Mesenchymal stem cell (in vitro differentiated cells and primary cell): Measurements from ENCODE around the gene SEC22B.
"Not testable (repeated sequence)": the region's sequence is repeated elsewhere in the genome, so short reads cannot be mapped to it uniquely, and the experiment has no call there.

Experiments used
- DNase-seq: peaks from one replicate; pipeline ENCODE4 v3.0.0-alpha.2; 2013
- H2AFZ ChIP-seq: one replicate; pipeline ENCODE4 v1.6.1; 2013; ENCODE audit warnings: low read depth, mild to moderate bottlenecking, control low read depth, inconsistent platforms, low read length, moderate library complexity
- H2AK5ac ChIP-seq: 2 replicates; pipeline ENCODE4 v1.6.1; 2013; ENCODE audit warnings: low read length, moderate library complexity, mild to moderate bottlenecking, inconsistent platforms; ENCODE audit not compliant: severe bottlenecking
- H2BK120ac ChIP-seq: one replicate; pipeline ENCODE4 v1.6.1; 2013; ENCODE audit warnings: low read depth, mild to moderate bottlenecking, inconsistent platforms, low read length, moderate library complexity
- H2BK12ac ChIP-seq, 2 experiments: one replicate each; pipeline ENCODE4 v1.6.1; 2013; ENCODE audit warnings: inconsistent platforms in 2 of 2, low read length in 2 of 2, mild to moderate bottlenecking in 2 of 2, moderate library complexity in 2 of 2, control low read depth in 1 of 2
- H2BK15ac ChIP-seq: one replicate; pipeline ENCODE4 v1.6.1; 2013; ENCODE audit warnings: mild to moderate bottlenecking, low read depth, inconsistent platforms; ENCODE audit not compliant: poor library complexity, severe bottlenecking
- H2BK5ac ChIP-seq: 2 replicates; pipeline ENCODE4 v1.6.1; 2013; ENCODE audit warnings: low read depth, mild to moderate bottlenecking, low read length, control low read depth, inconsistent platforms; ENCODE audit not compliant: poor library complexity, severe bottlenecking
- H3K14ac ChIP-seq, 2 experiments: one replicate each; pipeline ENCODE4 v1.6.1; 2013; ENCODE audit warnings: inconsistent platforms in 2 of 2, low read length in 2 of 2, control low read depth in 1 of 2, mild to moderate bottlenecking in 1 of 2, moderate library complexity in 1 of 2
- H3K18ac ChIP-seq, 2 experiments: one replicate each; pipeline ENCODE4 v1.6.1; 2013; ENCODE audit warnings: inconsistent platforms in 2 of 2, low read length in 2 of 2, control low read depth in 1 of 2, low read depth in 1 of 2, mild to moderate bottlenecking in 1 of 2
- H3K23ac ChIP-seq, 2 experiments: one replicate each; pipeline ENCODE4 v1.6.1; 2013; ENCODE audit warnings: inconsistent platforms in 2 of 2, low read length in 2 of 2, mild to moderate bottlenecking in 2 of 2, moderate library complexity in 2 of 2, control low read depth in 1 of 2
- H3K27ac ChIP-seq: 2 replicates; pipeline ENCODE4 v1.5.1; 2013; ENCODE audit warnings: mild to moderate bottlenecking, moderate library complexity, low read length, control low read depth, inconsistent platforms; ENCODE audit not compliant: poor library complexity, severe bottlenecking
- H3K27me3 ChIP-seq, 2 experiments: 2 replicates each; pipeline versions ENCODE4 v1.6.1 to v1.7.0; 2013; ENCODE audit warnings: low read length in 2 of 2, mild to moderate bottlenecking in 2 of 2, moderate library complexity in 2 of 2, control low read depth in 1 of 2, inconsistent platforms in 1 of 2; ENCODE audit not compliant: control insufficient read depth in 1 of 2, insufficient read depth in 1 of 2
- H3K36me3 ChIP-seq, 2 experiments: 2 replicates each; pipeline versions ENCODE4 v1.6.1 to v1.7.0; 2013; ENCODE audit warnings: low read length in 2 of 2, control low read depth in 1 of 2, inconsistent platforms in 1 of 2, low read depth in 1 of 2, mild to moderate bottlenecking in 1 of 2; ENCODE audit not compliant: insufficient read depth in 2 of 2, control insufficient read depth in 1 of 2
- H3K4ac ChIP-seq, 2 experiments: one replicate each; pipeline ENCODE4 v1.6.1; 2013; ENCODE audit warnings: inconsistent platforms in 2 of 2, low read length in 2 of 2, mild to moderate bottlenecking in 2 of 2, moderate library complexity in 2 of 2, control low read depth in 1 of 2, low read depth in 1 of 2
- H3K4me1 ChIP-seq: 2 replicates; pipeline ENCODE4 v1.6.1; 2013; ENCODE audit warnings: low read depth, low read length, control low read depth; ENCODE audit not compliant: control insufficient read depth, insufficient read depth
- H3K4me2 ChIP-seq: 2 replicates; pipeline ENCODE4 v1.6.1; 2013; ENCODE audit warnings: low read length, mild to moderate bottlenecking, inconsistent platforms; ENCODE audit not compliant: poor library complexity, severe bottlenecking
- H3K4me3 ChIP-seq, 2 experiments: 2 replicates each; pipeline versions ENCODE4 v1.5.1 to v1.7.0; 2013; ENCODE audit warnings: low read length in 2 of 2, mild to moderate bottlenecking in 2 of 2, control low read depth in 1 of 2, low read depth in 1 of 2; ENCODE audit not compliant: insufficient read depth in 1 of 2
- H3K79me1 ChIP-seq: replicated peaks from 2 replicates; pipeline ENCODE4 v1.6.1; 2013; ENCODE audit warnings: mild to moderate bottlenecking, control low read depth, low read length, inconsistent platforms; ENCODE audit not compliant: poor library complexity, severe bottlenecking
- H3K9ac ChIP-seq: 2 replicates; pipeline ENCODE4 v1.7.0; 2013; ENCODE audit warnings: mild to moderate bottlenecking, low read length, moderate library complexity
- H3K9me3 ChIP-seq: 2 replicates; pipeline ENCODE4 v1.7.0; 2013; ENCODE audit warnings: mild to moderate bottlenecking, low read length; ENCODE audit not compliant: control insufficient read depth
- H4K8ac ChIP-seq: one replicate; pipeline ENCODE4 v1.6.1; 2013; ENCODE audit warnings: inconsistent platforms, mild to moderate bottlenecking, low read length, moderate library complexity
- H4K91ac ChIP-seq: one replicate; pipeline ENCODE4 v1.6.1; 2013; ENCODE audit warnings: mild to moderate bottlenecking, low read length, inconsistent platforms
- WGBS: methylation state at CpG from one replicate; pipeline ENCODE4 v1.1.7; 2013; ENCODE audit warnings: mixed read lengths; 5-methylcytosine and 5-hydroxymethylcytosine counted together

Gene SEC22B

GRCh38 chr1:120109180-120109579 is 67.1 kb downstream of the SEC22B start:
- not testable (repeated sequence) for H3K4me2 ChIP-seq, H3K4me3 ChIP-seq, H3K23ac ChIP-seq, H3K4ac ChIP-seq, H3K27ac ChIP-seq, H4K91ac ChIP-seq, H3K18ac ChIP-seq, H2BK5ac ChIP-seq, H2BK15ac ChIP-seq, H3K36me3 ChIP-seq, H3K9ac ChIP-seq, H3K27me3 ChIP-seq, H3K9me3 ChIP-seq, H2AK5ac ChIP-seq, DNase-seq, H2BK12ac ChIP-seq, H2BK120ac ChIP-seq, H3K4me1 ChIP-seq, H3K14ac ChIP-seq, H4K8ac ChIP-seq, H3K79me1 ChIP-seq, H2AFZ ChIP-seq
- WGBS, result 100% methylated on average over 3 of the region's 10 CpGs

GRCh38 chr1:120105288-120105687 is 71.0 kb downstream of the SEC22B start:
- not testable (repeated sequence) for H3K4me2 ChIP-seq
- 88% methylated on average over 1 of the region's 2 CpGs for WGBS

DNA sequence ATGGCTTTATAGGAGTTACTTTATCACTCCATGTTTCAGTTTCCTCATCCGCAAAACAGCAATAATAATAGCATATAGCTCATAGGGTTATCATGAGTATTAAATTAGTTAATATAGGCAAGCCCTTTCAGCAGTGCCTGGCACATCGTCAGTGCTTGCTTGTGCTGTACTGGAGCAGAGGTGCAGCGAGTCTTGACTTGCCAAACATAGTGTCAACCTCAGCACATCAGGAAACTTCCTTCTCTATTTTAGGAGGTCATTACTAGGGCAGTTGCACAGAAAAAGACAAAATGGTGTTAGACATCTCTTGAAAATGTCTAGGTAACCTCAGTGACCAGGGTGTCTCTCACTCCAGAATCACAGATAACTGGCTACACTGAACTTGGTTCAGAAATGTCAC is 72.6 kb downstream of the SEC22B start:
- H3K23ac ChIP-seq, H3K9ac ChIP-seq, H3K27ac ChIP-seq, H2BK12ac ChIP-seq, H2BK15ac ChIP-seq, H3K36me3 ChIP-seq, H2AFZ ChIP-seq, H3K79me1 ChIP-seq, H3K4me2 ChIP-seq, H2BK120ac ChIP-seq, H2AK5ac ChIP-seq, H3K27me3 ChIP-seq, H3K9me3 ChIP-seq, H3K18ac ChIP-seq, H4K91ac ChIP-seq, H2BK5ac ChIP-seq, H3K4me1 ChIP-seq, DNase-seq, H3K14ac ChIP-seq, H3K4me3 ChIP-seq, H3K4ac ChIP-seq, H4K8ac ChIP-seq: not testable (repeated sequence)
- no CpG with 5 or more reads among the region's 3 CpGs for WGBS

More at GRCh38 chr1:120105288-120105687, 71.0 kb downstream of the SEC22B start:
- H3K36me3 ChIP-seq, H4K91ac ChIP-seq, H2BK15ac ChIP-seq, H3K4me3 ChIP-seq, H3K9ac ChIP-seq, H2BK5ac ChIP-seq, H2AK5ac ChIP-seq, H3K4ac ChIP-seq, H3K27me3 ChIP-seq, H2AFZ ChIP-seq, DNase-seq, H3K18ac ChIP-seq, H4K8ac ChIP-seq, H3K9me3 ChIP-seq, H2BK120ac ChIP-seq, H3K27ac ChIP-seq, H3K23ac ChIP-seq, H3K79me1 ChIP-seq, H2BK12ac ChIP-seq, H3K4me1 ChIP-seq, H3K14ac ChIP-seq: not testable (repeated sequence)

- H3K4me2 ChIP-seq, H2AK5ac ChIP-seq, H3K18ac ChIP-seq, H3K4ac ChIP-seq, H2BK12ac ChIP-seq, H3K27me3 ChIP-seq, H4K8ac ChIP-seq, H3K36me3 ChIP-seq, H3K23ac ChIP-seq, H3K9me3 ChIP-seq, H3K79me1 ChIP-seq, H3K4me1 ChIP-seq, H3K4me3 ChIP-seq, H2AFZ ChIP-seq, H2BK15ac ChIP-seq, H3K27ac ChIP-seq, H4K91ac ChIP-seq, H2BK120ac ChIP-seq, DNase-seq, H3K14ac ChIP-seq, H2BK5ac ChIP-seq, H3K9ac ChIP-seq: not testable (repeated sequence)
- WGBS, result no CpG with 5 or more reads among the region's 1 CpG
Measured at GRCh38 chr1:120101593-120101992, 74.7 kb downstream of the SEC22B start.
